Activated CD8-positive, alpha-beta memory T cell treated with anti-CD3 and anti-CD28 coated beads, Interleukin-2, amount 50 U/mL, for 24 hours (primary cell): Measurements from ENCODE around the gene FOXA2.
"Not testable (repeated sequence)": the region's sequence is repeated elsewhere in the genome, so short reads cannot be mapped to it uniquely, and the experiment has no call there.

Experiments used
- DNase-seq: peaks from one replicate; pipeline ENCODE4 v3.0.0-alpha.2; 2020; ENCODE audit errors: extremely low read depth

The FOXA2 gene

DNA sequence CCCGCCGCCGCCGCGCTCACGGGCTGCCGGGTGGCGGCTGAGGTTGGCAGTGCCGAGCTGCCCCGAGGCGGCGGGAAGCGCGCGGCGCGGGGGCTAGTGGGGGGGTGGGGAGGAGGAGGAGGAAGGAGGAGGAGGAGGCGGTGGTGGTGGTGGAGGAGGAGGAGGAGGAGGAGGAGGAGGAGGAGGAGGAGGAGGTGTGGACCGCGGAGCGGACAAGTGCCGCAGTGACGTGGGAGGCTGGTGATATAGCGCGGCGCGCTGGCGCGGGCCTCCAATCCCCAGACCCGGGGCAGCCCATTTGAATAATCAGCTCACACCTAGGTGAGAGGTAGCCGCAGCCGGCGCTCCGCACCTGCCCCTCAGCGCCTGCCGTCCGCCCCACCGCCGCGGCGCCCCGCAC is at the start of gene FOXA2:
FOXA2 (minus strand) TSS at position 51 of the 400 bp plus-strand sequence. CDS start 294 bp downstream, outside the sequence.
- no peak for DNase-seq

DNA sequence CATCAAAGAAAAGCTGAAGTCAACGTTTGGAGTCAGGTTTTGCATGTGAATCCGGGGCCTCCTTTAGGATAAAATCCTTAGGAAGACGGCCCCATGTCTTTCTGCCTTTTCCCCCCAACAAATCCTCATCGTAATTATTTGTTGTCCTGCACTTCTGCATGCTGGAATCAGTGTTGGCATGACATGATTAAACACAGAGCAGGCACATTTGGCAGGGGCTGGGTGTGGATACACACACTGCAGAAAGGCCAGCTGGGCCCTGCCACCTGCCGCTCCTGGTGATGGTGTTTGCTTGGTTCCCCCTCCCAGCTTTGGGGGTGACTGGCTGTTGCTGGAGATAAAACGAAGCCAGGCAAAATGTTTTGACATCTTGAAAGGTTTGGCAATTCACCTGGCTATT is 46.3 kb upstream of the FOXA2 start:
- DNase-seq: no peak

DNA sequence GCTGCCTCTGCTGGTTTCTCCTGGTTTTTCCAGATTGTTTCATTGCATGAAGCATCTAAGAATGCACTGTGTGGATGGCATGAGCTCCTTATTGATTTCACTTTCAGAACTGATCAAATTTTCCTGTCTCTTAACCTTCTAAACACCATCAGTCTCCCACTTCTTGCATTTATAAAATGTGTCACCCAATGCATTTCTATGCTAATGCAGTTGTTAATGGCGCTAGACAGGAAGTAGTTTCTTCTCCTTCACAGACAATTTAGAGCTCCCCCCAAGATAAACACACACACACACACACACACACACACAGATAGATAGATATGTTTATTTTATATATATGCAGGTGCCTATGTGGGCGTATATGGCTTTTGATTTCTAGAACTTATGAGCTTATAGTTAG is 45.6 kb upstream of the FOXA2 start:
- DNase-seq: no peak

DNA sequence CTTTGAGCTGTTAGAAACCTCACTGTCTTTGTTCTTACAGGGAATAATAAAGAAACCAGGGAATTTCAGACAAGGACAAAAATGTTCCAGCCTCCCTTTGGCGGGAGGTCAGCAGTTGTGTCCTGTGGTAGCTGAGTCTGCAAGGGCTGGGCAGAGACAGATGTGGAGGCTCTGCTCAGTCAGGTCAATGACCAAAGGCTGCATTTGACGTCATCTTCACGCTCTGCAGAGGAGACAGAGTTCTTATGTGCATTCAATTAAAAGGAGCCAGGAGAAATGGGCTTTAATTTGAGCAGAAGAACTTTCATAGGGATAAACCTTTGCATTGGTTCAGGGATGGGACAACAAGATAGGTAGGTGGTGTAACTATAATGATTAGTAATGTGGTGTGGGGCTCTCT is 45.1 kb upstream of the FOXA2 start:
- DNase-seq: no peak

DNA sequence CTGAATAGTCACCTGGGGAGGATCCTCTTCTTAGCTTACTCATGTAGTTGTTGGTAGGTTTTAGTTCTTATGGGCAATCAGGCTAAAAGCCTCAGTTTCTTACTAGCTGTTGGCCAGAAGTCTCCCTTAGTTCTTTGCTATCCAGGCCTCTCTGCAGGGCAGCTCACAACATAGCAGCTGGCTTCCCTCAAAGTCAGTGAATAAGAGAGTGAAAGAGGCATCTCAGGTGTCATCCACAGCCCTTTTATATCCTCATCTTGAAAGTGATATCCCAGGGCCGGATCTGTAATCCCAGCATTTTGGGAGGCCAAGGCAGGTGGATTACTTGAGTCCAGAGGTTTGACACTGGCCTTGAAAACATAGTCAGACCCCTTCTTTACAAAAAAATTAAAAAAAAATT is 42.1 kb upstream of the FOXA2 start:
- DNase-seq: no peak

DNA sequence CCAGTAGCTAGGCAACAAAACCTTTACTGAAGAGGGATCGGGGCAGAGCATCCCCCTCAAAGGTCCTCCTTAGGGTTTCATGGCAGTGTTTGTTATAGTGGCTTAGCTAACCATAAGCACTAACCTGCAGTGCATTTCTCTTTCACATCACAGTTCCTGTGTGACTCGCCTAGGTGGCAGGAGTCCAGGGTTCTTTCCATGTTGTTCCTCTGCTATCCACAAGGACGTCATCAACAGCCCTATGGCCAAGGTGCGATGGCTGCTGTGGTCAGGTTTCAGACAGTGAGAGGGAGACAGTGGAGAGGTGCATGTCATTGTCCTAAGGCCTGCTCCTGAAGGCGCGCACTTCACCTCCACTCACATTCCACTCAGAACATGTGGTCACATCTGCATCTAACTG is 38.8 kb upstream of the FOXA2 start:
- no peak for DNase-seq

DNA sequence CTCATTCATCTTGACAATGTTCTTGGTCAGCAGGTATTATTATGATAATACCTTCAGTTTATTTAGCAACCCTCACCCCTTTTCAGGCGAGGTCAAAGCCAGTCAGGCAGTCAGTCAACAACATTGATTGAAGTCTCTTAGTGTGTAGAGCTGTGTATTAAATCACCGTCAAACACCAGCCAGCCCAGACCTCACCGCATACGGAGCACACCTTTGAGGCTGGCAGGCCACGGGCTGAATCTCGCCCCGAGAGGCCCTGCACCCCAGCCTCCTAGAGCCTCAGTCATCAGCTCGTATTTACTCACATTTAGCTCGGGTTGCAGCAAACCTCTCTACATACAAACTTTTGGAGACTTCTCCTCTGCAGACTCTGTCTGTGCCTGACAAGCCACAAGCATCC is 36.0 kb upstream of the FOXA2 start:
- no peak for DNase-seq

DNA sequence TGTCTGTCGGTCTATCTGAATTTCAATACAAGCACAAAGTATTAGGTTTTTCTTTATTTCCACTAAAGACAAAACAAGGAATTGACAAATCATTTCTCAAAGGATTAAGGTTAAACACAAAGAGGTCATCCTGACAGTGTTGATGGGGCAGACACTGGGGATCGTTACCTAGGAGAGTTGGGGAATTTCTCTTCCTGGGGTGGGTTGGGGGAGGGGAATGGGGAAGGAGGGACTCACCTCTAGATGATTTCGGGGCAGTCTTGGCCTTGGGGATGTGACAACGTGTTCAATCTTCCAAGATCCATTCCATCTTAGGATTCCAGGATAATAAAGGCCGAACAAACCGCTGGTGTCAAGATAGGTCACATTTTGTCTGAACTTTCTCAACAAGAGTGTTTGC is 35.4 kb upstream of the FOXA2 start:
- no peak for DNase-seq

DNA sequence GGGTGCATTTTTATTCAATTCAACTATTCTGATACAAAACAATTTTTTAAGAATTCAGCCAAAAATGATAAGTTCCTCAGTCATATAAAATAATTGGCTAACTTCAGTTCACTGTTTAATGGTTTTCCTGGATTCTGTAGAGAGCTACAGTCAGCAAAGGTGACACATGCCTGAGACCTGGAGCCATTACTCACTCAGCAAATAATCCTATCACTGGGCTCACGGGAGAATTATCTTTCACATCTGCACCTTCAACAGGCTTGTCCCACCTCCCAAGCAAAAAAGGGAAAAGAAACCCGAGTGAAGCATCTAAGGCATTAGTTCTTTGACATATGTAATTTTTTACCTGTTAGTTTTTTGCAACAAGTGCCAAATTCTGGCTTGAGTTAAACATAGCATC is 34.9 kb upstream of the FOXA2 start:
- no peak for DNase-seq

DNA sequence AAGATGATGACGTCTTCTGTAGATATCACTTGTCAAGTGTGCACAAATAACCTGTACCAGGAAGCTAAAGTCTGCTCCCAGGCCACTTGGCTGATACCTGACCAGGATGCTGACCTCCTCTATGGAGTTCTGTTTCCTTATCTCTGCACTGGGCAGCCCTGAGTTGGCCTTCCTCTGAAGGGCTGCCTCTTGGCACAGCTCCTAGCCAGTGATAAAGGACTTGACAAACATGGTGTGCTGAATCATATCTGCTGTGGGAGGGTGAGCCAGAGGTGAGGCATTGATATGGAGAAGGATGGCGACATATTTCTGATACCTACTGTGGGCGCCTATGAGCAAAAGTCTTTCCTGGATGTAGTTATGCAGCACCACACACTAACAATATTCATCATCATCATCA is 32.8 kb upstream of the FOXA2 start:
- no peak for DNase-seq

DNA sequence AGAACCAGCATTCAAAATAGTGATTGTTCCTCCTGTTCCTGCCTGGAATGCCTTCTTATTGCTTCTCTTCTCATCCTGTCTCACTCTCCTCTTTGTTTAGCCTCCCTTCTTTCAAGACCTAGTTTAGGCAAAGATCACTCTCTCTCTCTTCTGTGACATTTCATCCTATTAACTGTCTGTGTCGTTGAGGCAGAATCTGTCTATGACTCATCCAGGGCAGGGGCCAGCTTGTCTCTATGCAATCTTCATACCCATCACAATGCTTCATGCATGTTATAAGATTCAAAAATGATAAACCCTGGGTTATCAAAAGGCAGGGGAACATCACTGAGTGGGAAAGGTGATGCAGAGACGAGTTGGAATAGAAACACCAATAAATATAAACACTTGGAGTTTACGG is 32.2 kb upstream of the FOXA2 start:
- DNase-seq: no peak

DNA sequence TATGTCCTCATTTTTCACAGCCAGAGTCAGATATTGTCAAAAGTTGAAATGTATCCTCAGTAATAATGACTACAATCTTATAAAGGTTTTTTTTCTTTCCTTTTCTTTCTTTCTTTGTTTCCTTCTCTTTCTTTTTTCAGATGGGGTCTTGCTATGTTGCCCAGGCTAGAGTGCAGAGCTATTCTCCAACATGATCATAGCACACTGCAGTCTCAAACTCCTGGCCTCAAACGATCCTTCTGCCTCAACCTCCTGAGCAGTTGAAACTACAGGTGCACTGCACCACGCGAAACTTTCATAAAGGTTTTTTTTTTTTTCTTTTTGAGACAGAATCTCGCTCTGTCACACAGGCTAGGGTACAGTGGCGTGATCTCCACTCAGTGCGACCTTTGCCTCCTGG is 31.1 kb upstream of the FOXA2 start:
- DNase-seq: no peak

DNA sequence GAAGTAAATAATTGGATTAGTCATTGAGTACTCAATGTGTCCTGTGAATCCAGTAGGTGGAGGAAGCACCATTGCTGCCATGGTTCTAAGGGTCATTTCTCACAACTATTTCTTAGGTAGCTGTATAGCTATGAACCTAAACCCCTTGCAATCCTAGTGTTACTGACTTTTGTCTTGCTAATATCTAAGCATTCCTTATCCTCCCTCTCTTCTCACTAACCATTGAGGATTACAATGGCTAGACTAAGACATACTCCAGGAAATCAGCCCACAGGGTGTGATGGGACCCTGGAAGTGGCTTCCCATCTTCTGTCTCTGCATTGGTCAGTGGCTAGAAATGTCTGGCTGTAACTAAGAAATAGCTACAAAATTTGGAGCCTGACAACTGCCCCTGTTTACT is 27.3 kb upstream of the FOXA2 start:
- no peak for DNase-seq

DNA sequence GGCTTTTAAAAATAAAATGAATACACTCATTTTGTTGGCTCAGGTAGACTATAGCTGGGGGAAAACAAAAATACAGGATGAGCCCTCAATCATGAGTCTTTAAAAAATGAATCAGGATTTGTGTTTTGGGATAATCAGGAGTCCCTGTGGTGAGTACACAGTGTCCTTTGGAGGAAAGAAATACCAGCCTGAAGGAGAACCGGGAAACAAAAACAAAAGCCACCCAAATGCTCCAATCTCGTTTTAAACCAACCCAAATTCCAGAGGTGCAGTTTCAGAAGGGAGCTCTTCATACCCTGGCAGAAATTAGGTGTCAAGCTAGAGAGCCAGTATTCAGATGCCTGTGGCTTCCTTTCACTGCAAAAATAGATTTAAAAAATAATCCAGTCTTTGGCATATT is 23.3 kb upstream of the FOXA2 start:
- no peak for DNase-seq

DNA sequence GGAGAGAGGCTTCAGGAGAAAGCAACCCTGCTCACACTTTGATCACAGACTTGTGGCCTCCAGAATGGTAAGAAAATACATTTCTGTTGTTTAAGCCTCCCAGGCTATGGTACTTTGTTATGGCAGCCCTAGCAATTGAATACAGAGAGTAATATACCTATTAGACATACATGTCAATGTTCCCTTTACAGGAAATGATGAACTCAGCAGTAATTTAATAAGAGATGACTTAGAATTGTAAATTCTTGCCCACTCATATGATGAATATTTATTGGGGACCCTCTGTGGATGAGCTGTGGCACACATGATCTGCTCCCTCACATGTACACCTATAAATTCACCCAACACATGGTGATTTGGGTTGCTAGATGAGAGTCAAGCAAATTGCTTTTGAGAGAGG is 20.4 kb upstream of the FOXA2 start:
- DNase-seq: no peak

DNA sequence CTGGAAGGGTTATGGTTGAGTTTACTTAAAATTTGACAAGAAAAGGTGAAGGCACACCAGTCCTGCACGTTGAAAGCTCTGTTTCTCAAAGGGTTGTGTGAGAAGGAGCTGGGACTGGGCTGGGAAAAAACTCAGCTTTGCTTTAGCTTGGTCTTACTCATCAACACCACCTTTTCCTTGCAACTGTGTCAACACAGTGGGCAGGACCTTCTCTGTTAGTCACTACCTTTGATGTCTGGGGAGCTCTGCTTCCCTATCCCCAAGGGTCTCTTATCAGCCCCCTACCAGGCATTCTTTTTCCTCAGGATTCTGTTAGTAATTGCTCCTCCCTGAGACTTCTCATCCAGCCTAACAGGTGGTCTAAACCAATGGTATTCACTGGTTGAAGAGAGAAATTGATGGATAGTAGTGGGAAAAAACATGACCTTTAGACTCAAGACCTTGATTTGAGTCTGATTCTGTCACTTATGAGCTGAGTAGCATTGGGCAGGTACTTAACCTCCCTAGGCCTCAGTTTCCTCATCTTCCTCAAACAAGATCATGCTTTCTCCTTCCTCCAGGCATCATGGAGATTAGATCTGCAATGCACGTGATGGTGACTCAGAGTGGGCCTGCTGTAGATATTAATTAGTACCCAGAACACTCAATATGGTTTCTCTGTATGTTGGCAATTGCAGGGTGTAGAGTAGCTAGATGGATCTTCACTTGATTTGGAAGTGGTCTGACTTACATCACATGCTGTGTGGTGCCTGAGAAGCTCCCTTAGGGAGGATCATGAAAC is 17.2 kb upstream of the FOXA2 start:
- DNase-seq: no peak

DNA sequence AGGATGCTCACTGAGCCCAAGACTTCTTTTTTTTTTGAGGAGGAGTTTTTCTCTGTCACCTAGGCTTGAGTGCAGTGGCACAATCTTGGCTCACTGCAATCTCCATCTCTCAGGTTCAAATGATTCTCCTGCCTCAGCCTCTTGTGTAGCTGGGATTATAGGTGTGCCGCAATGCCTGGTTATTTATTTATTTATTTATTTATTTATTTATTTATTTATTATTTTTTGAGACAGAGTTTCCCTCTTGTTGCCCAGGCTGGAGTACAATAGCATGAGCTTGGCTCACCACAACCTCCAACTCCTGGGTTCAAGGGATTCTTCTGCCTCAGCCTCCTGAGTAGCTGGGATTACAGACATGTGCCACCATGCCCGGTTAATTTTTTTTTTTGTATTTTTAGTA is 14.9 kb upstream of the FOXA2 start:
- DNase-seq: not testable (repeated sequence)

DNA sequence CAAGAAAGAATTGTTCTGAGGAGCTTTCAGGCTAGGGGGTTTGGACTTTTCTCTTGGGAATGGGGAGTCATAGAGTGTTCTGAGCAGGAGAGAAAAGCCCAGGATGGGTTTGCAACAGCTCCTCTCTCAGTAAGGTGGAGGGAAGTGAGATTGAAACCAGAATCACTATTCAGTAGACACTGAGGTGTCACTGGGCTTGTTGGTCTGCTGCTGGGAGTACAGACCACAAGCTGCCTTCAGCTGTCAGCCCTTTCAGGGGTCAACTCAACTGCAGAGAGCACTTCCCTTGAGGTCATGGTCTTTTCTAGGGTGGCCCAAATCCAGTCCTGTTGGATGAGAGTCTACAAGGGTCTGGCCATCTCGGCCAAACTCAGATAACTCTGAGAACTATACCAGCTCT is 12.9 kb upstream of the FOXA2 start:
- DNase-seq: no peak

DNA sequence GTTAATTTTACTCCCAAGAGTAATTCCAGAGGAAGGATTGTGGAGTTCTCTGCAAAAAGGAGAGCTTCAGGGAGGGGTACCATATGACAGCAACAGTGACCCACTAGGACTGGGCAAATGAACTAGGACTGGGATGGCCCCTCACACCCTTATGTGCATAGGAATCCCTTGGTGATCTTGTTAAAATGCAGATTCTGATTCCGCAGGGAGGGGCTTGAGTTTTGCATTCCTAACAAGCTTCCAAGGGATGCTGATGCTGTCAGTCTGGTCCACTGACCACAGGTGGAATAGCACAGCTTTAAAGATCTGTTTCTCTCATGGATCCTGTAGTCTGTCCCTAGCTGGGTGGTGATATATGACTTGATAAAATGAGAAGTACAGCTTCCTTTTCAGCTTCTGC is 6.3 kb upstream of the FOXA2 start:
- DNase-seq: no peak

DNA sequence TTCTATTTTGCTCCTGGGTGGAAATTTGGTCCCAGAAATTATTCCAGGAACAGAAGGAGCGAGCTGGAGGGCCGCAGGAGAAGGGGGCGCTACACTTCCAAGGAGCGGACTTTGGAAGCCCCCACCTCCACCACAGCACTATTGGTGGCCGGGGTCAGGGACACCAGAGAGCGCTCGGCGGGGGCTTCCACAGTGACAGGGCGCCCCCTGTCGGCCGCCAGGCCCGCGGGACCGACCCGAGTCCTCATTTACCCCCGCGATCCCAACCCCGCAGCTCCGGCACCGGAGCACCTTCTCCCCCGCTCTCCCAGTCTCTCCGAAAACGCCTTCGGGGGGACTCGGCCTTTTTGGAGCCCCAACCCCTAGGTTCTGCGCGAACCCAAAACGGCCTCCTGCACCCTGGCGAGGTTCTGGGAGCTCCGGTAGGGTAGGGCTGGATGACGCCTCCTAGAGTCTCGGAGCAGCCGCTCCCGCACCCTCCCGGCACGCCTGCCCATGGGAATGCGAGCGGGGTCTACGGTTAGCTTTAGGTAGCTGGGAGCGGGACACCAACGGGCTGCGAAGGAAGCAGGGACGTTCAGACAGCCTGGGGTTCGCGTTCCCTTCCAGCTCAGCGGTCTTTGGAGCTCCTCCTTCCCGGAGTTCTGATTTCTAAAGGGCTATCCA is 2.4 kb upstream of the FOXA2 start:
- DNase-seq: no peak

DNA sequence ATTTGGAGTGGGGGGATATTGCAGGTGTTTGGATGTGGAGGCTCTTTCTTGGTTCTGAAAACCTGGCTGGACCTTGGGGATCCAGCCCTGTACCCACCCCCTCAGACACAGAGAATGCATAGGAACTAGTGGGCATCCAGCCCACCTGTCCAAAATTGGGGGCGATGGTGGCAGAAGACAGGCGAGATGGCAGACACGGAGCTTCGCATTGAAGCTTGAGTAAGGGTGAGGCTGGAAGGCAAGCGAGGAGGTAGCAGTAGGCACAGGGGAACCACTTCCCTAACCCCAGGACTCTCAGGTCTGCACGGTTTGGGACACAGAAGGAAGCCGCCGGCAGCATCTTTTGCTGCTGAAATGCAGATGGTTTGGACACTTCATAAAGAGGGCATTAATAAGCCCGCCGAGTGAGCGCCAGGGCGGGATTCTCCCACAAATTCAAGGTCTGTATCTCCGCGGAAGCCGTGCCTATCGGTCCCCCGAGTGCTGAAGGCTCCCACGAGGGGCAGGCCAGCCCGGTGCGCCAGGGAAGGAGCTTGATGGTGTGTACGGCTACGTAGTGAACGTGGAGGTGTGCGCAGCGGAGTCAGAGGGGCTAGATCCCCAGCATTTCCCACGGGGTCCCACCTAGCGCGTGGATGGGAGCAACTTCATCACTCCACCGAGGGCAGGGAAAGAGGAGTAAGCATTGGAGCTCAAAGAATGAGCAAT is 1.6 kb upstream of the FOXA2 start:
- no peak for DNase-seq

DNA sequence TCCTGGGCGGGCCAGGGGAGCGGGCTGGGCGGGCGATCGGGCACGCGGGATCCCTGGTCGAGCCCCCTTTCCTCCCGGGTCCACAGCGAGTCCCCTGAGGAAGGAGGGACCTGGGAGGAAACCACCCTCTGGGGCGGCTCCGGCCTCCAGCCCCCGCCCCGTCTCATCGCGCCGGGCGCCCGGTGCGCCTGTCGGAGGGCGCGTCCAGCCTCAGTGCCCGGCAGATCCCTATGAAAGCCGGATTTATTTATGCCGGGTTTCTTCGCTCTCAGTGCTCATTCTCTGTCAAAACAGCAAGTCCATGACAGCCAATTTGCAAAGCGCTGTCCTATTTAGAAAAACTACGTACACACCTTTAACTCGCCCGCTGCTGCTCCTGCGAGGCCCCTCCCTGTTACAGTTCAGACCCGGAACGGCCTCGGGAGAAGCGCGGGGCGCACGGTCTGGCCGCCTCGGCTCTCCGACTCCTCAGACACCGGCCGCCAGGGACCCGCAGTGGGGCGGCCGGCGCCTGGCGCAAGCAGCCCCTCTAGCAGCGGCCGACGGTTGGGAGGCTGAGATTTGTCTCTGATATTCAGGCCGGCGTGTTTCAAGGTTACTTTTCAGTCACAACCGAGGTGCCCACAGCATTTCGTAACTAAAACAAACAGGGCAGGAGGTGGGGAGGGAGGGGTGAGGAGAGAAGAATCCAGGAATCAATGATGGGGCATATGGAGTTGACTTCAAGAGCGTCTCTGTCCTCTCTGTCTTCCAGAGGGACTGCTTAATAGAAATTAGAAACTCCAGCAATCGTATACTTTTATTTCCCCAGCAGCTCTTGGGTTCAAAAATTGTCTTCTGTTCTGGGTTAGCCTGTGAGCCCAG is 782 bp upstream of the FOXA2 start:
- no peak for DNase-seq
